Activated CD4-positive, alpha-beta T cell treated with anti-CD3 and anti-CD28 coated beads, Interleukin-2, amount 50 U/mL, for 1 hour (primary cell): Measurements from ENCODE around the gene FGF14.
"Not testable (repeated sequence)": the region's sequence is repeated elsewhere in the genome, so short reads cannot be mapped to it uniquely, and the experiment has no call there.

Source experiments
- DNase-seq: peaks from one replicate; pipeline ENCODE4 v3.0.0-alpha.2; 2020

FGF14 gene

GRCh38 chr13:102187313-102187712 is 214.5 kb downstream of the FGF14 start:
- DNase-seq: no peak

GRCh38 chr13:102185375-102185984 is 216.4 kb downstream of the FGF14 start:
- no peak for DNase-seq

- no peak for DNase-seq
Measured at GRCh38 chr13:102183509-102184182, 218.2 kb downstream of the FGF14 start.

- no peak for DNase-seq
Measured at GRCh38 chr13:102182170-102182569, 219.7 kb downstream of the FGF14 start.

- DNase-seq: no peak
Measured at GRCh38 chr13:102177431-102177830, 224.4 kb downstream of the FGF14 start.

GRCh38 chr13:102176846-102177245 is 225.0 kb downstream of the FGF14 start:
- DNase-seq: no peak

GRCh38 chr13:102172406-102172805 is 229.4 kb downstream of the FGF14 start:
- DNase-seq: no peak

GRCh38 chr13:102170305-102170704 is 231.5 kb downstream of the FGF14 start:
- no peak for DNase-seq

GRCh38 chr13:102169471-102170015 is 232.3 kb downstream of the FGF14 start:
- DNase-seq: no peak

- DNase-seq: no peak
Measured at GRCh38 chr13:102152790-102153189, 249.1 kb downstream of the FGF14 start.

- DNase-seq: no peak
Measured at GRCh38 chr13:102147353-102147752, 254.5 kb downstream of the FGF14 start.

- no peak for DNase-seq
Measured at GRCh38 chr13:102145750-102146149, 256.1 kb downstream of the FGF14 start.

- DNase-seq: no peak
Measured at GRCh38 chr13:102142473-102142826, 259.4 kb downstream of the FGF14 start.

GRCh38 chr13:102141625-102142472 is 260.0 kb downstream of the FGF14 start:
- no peak for DNase-seq

- no peak for DNase-seq
Measured at GRCh38 chr13:102139626-102140025, 262.2 kb downstream of the FGF14 start.

GRCh38 chr13:102138635-102139190 is 263.1 kb downstream of the FGF14 start:
- no peak for DNase-seq

- not testable (repeated sequence) for DNase-seq
Measured at GRCh38 chr13:102137904-102138303, 263.9 kb downstream of the FGF14 start.

- no peak for DNase-seq
Measured at GRCh38 chr13:102136735-102137296, 265.0 kb downstream of the FGF14 start.

- no peak for DNase-seq
Measured at GRCh38 chr13:102132777-102133295, 269.0 kb downstream of the FGF14 start.

- DNase-seq: no peak
Measured at GRCh38 chr13:102131246-102131645, 270.6 kb downstream of the FGF14 start.

- no peak for DNase-seq
Measured at GRCh38 chr13:102128216-102128810, 273.5 kb downstream of the FGF14 start.

GRCh38 chr13:102127153-102127552 is 274.7 kb downstream of the FGF14 start:
- DNase-seq: no peak
